ENCODE measurements around the gene TBL1X. TPM values are rescaled to one million over a fixed set of nuclear protein-coding genes. Genes with fewer than 3 reads are reported as not detected.

TBL1X gene
- total RNA-seq, 8 experiments from 2014 or later: 5.5 to 19.4 (median 9.0) TPM

GRCh38 chrX:9677098-9677739 lies 212.4 kb downstream of the TBL1X start:
- peak in 3 of 8 experiments; percentile 21 to 55 (median 43) for ATAC-seq (replicated peaks in 6 of 8)
- Histone ChIP-seq H3K4me1 (replicated peaks in 1 of 2) (no peaks in the 10 kb centered on the region), H3K27ac (no peak overlapping the region), H3K4me3 (no peak overlapping the region)
- in situ Hi-C loops (cut with MboI; ENCODE audit: low pct_unique_long_range_greater_than_20kb in 2 of 9, low sequenced_read_pairs in 9 of 9, unreplicated experiment in 9 of 9): loop anchor here in 1 of 9 experiments (25.0 kb wide), 1 partner anchor 865 kb away; the partner anchor contains the start of gene FAM9A
- WGBS, 10 experiments: 63 to 100% (median 94%) methylated on average over 1 to 4 of the region's 7 CpGs; no CpG with 5 or more reads in 4 of the 10 experiments

- in situ Hi-C loops (cut with MboI; ENCODE audit: low pct_unique_long_range_greater_than_20kb in 2 of 9, low sequenced_read_pairs in 9 of 9, unreplicated experiment in 9 of 9): loop anchor here in 1 of 9 experiments (25.0 kb wide), 1 partner anchor 866 kb away; the partner anchor contains the start of gene FAM9A
- 42 to 100% (median 100%) methylated on average over 1 to 3 of the region's 3 CpGs; no CpG with 5 or more reads in 1 of the 10 experiments for WGBS, 10 experiments
- no peak overlapping the region for H3K27ac ChIP-seq
- no peak overlapping the region for H3K4me3 ChIP-seq
- H3K4me1 ChIP-seq (replicated peaks in 1 of 2): no peaks in the 10 kb centered on the region
- no peak for ATAC-seq (replicated peaks in 6 of 8)
Observed at GRCh38 chrX:9678215-9678965, 213.5 kb downstream of the TBL1X start.

GRCh38 chrX:9681011-9681410 lies 216.2 kb downstream of the TBL1X start:
- no peak for ATAC-seq (replicated peaks in 6 of 8)
- in situ Hi-C loops (cut with MboI; ENCODE audit: low pct_unique_long_range_greater_than_20kb in 2 of 9, low sequenced_read_pairs in 9 of 9, unreplicated experiment in 9 of 9): loop anchor here in 1 of 9 experiments (25.0 kb wide), 1 partner anchor 869 kb away; the partner anchor contains the start of gene FAM9A
- WGBS, 10 experiments: 55 to 100% (median 100%) methylated on average over 1 to 7 of the region's 9 CpGs; no CpG with 5 or more reads in 5 of the 10 experiments
- Histone ChIP-seq H3K4me3 (no peak overlapping the region), H3K4me1 (replicated peaks in 1 of 2) (no peaks in the 10 kb centered on the region), H3K27ac (no peak overlapping the region)

- ATAC-seq (replicated peaks in 6 of 8): no peak
- 0 to 100% (median 82%) methylated on average over 1 to 3 of the region's 4 CpGs; no CpG with 5 or more reads in 7 of the 10 experiments for WGBS, 10 experiments
- H3K4me1 ChIP-seq (replicated peaks in 1 of 2): no peaks in the 10 kb centered on the region
- no peak overlapping the region for H3K27ac ChIP-seq
- H3K4me3 ChIP-seq: no peak overlapping the region
- in situ Hi-C loops (cut with MboI; ENCODE audit: low pct_unique_long_range_greater_than_20kb in 2 of 9, low sequenced_read_pairs in 9 of 9, unreplicated experiment in 9 of 9): loop anchor here in 1 of 9 experiments (25.0 kb wide), 1 partner anchor 869 kb away; the partner anchor contains the start of gene FAM9A
Observed at GRCh38 chrX:9681422-9681821, 216.6 kb downstream of the TBL1X start.

- H3K4me3 ChIP-seq: no peak overlapping the region
- peak in 2 of 8 experiments; percentile 20 to 26 for ATAC-seq (replicated peaks in 6 of 8)
- H3K27ac ChIP-seq: no peak overlapping the region
- 0 to 100% (median 64%) methylated on average over 1 to 4 of the region's 10 CpGs; no CpG with 5 or more reads in 5 of the 10 experiments for WGBS, 10 experiments
- in situ Hi-C loops (cut with MboI; ENCODE audit: low pct_unique_long_range_greater_than_20kb in 2 of 9, low sequenced_read_pairs in 9 of 9, unreplicated experiment in 9 of 9): loop anchor here in 1 of 9 experiments (25.0 kb wide), 1 partner anchor 870 kb away; the partner anchor contains the start of gene FAM9A
- H3K4me1 ChIP-seq (replicated peaks in 1 of 2): no peaks in the 10 kb centered on the region
Observed at GRCh38 chrX:9682456-9682855, 217.6 kb downstream of the TBL1X start.

- Histone ChIP-seq H3K4me3 (no peak overlapping the region), H3K4me1 (replicated peaks in 1 of 2) (no peaks in the 10 kb centered on the region), H3K27ac (no peak overlapping the region)
- ATAC-seq (replicated peaks in 6 of 8): no peak
- WGBS, 10 experiments: 100% methylated on average over 3 of the region's 6 CpGs; no CpG with 5 or more reads in 9 of the 10 experiments
- in situ Hi-C loops (cut with MboI; ENCODE audit: low pct_unique_long_range_greater_than_20kb in 2 of 9, low sequenced_read_pairs in 9 of 9, unreplicated experiment in 9 of 9): loop anchor here in 1 of 9 experiments (25.0 kb wide), 1 partner anchor 871 kb away; the partner anchor contains the start of gene FAM9A
Observed at GRCh38 chrX:9682861-9683260, 218.0 kb downstream of the TBL1X start.

- Histone ChIP-seq H3K27ac (no peak overlapping the region), H3K4me1 (replicated peaks in 1 of 2) (no peaks in the 10 kb centered on the region), H3K4me3 (no peak overlapping the region)
- in situ Hi-C loops (cut with MboI; ENCODE audit: low pct_unique_long_range_greater_than_20kb in 2 of 9, low sequenced_read_pairs in 9 of 9, unreplicated experiment in 9 of 9): loop anchor here in 1 of 9 experiments (25.0 kb wide), 1 partner anchor 871 kb away; the partner anchor contains the start of gene FAM9A
- no peak for ATAC-seq (replicated peaks in 6 of 8)
- WGBS, 10 experiments: 60 to 95% methylated on average over 1 to 6 of the region's 9 CpGs; no CpG with 5 or more reads in 8 of the 10 experiments
Observed at GRCh38 chrX:9683350-9683749, 218.5 kb downstream of the TBL1X start.

- WGBS, 10 experiments: 96% methylated on average over 23 of the region's 27 CpGs; no CpG with 5 or more reads in 9 of the 10 experiments
- Histone ChIP-seq H3K4me3 (no peak overlapping the region), H3K4me1 (replicated peaks in 1 of 2) (no peaks in the 10 kb centered on the region), H3K27ac (no peak overlapping the region)
- no peak for ATAC-seq (replicated peaks in 6 of 8)
- in situ Hi-C loops (cut with MboI; ENCODE audit: low pct_unique_long_range_greater_than_20kb in 2 of 9, low sequenced_read_pairs in 9 of 9, unreplicated experiment in 9 of 9): loop anchor here in 1 of 9 experiments (25.0 kb wide), 1 partner anchor 876 kb away; the partner anchor contains the start of gene FAM9A
Observed at GRCh38 chrX:9687899-9688298, 223.0 kb downstream of the TBL1X start.

GRCh38 chrX:9688833-9689232 lies 224.0 kb downstream of the TBL1X start:
- no peak for ATAC-seq (replicated peaks in 6 of 8)
- in situ Hi-C loops (cut with MboI; ENCODE audit: low pct_unique_long_range_greater_than_20kb in 2 of 9, low sequenced_read_pairs in 9 of 9, unreplicated experiment in 9 of 9): loop anchor here in 1 of 9 experiments (25.0 kb wide), 1 partner anchor 877 kb away; the partner anchor contains the start of gene FAM9A
- 90% methylated on average over 2 of the region's 24 CpGs; no CpG with 5 or more reads in 9 of the 10 experiments for WGBS, 10 experiments
- Histone ChIP-seq H3K4me1 (replicated peaks in 1 of 2) (no peaks in the 10 kb centered on the region), H3K4me3 (no peak overlapping the region), H3K27ac (no peak overlapping the region)

GRCh38 chrX:9690046-9690445 lies 225.2 kb downstream of the TBL1X start:
- Histone ChIP-seq H3K27ac (no peak overlapping the region), H3K4me1 (replicated peaks in 1 of 2) (no peaks in the 10 kb centered on the region), H3K4me3 (no peak overlapping the region)
- 60 to 100% (median 100%) methylated on average over 1 to 3 of the region's 5 CpGs; no CpG with 5 or more reads in 7 of the 10 experiments for WGBS, 10 experiments
- in situ Hi-C loops (cut with MboI; ENCODE audit: low pct_unique_long_range_greater_than_20kb in 2 of 9, low sequenced_read_pairs in 9 of 9, unreplicated experiment in 9 of 9): loop anchor here in 1 of 9 experiments (25.0 kb wide), 1 partner anchor 878 kb away; the partner anchor contains the start of gene FAM9A
- no peak for ATAC-seq (replicated peaks in 6 of 8)

- in situ Hi-C loops (cut with MboI; ENCODE audit: low pct_unique_long_range_greater_than_20kb in 2 of 9, low sequenced_read_pairs in 9 of 9, unreplicated experiment in 9 of 9): loop anchor here in 1 of 9 experiments (25.0 kb wide), 1 partner anchor 881 kb away; the partner anchor contains the start of gene FAM9A
- no peak overlapping the region for H3K4me3 ChIP-seq
- no peak overlapping the region for H3K27ac ChIP-seq
- WGBS, 10 experiments: 28 to 100% (median 95%) methylated on average over 1 to 8 of the region's 12 CpGs; no CpG with 5 or more reads in 5 of the 10 experiments
- ATAC-seq (replicated peaks in 6 of 8): no peak
- H3K4me1 ChIP-seq (replicated peaks in 1 of 2): no peaks in the 10 kb centered on the region
Observed at GRCh38 chrX:9693307-9694001, 228.6 kb downstream of the TBL1X start.

GRCh38 chrX:9698576-9698975 lies 233.7 kb downstream of the TBL1X start:
- in situ Hi-C loops (cut with MboI; ENCODE audit: low pct_unique_long_range_greater_than_20kb in 2 of 9, low sequenced_read_pairs in 9 of 9, unreplicated experiment in 9 of 9): loop anchor here in 1 of 9 experiments (25.0 kb wide), 1 partner anchor 886 kb away; the partner anchor contains the start of gene FAM9A
- no peaks in the 10 kb centered on the region for H3K4me1 ChIP-seq (replicated peaks in 1 of 2)
- 88% methylated on average over 1 of the region's 12 CpGs; no CpG with 5 or more reads in 9 of the 10 experiments for WGBS, 10 experiments
- H3K27ac ChIP-seq: no peak overlapping the region
- ATAC-seq (replicated peaks in 6 of 8): no peak
- no peak overlapping the region for H3K4me3 ChIP-seq

Measured in motor neuron (in vitro differentiated cells).